NCI-H2227 (cell line): Measurements from ENCODE around the gene TMCC3.
A peak's percentile ranks its signal among the peaks of the same experiment; 100 is the strongest.
"Not testable (repeated sequence)": the region's sequence is repeated elsewhere in the genome, so short reads cannot be mapped to it uniquely, and the experiment has no call there.

ENCODE experiments used
- DNase-seq: peaks from one replicate; lab custom pipeline; 2025; ENCODE audit not compliant: unreplicated experiment; lab: John Stamatoyannopoulos, UW

TMCC3 gene

GRCh38 chr12:94575645-94576403, 74.5 kb downstream of the TMCC3 start:
- no peak for DNase-seq

- DNase-seq: no peak
These were observed 75.3 kb downstream of the TMCC3 start for GRCh38 chr12:94575024-94575423.

DNA sequence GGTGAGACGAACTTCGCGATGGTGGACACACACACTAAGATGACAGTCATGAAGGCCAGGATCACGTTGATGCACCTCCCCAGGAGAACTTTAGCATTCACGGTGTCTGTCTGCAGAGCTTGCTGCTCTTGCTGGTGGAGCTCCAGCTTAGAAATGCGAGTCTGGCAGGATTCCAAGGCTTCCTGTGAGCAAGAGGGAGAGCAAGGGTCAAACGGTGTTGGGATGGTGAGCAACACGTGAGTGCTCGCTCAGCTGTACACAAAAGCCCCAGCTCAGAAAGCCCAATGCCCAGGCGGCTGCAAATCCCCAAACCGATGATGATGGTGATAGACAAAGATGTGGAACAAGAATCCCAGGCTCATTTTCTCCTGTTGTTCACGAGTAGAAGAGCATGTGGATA, 78.8 kb downstream of the TMCC3 start:
- peak; percentile 84 for DNase-seq

DNA sequence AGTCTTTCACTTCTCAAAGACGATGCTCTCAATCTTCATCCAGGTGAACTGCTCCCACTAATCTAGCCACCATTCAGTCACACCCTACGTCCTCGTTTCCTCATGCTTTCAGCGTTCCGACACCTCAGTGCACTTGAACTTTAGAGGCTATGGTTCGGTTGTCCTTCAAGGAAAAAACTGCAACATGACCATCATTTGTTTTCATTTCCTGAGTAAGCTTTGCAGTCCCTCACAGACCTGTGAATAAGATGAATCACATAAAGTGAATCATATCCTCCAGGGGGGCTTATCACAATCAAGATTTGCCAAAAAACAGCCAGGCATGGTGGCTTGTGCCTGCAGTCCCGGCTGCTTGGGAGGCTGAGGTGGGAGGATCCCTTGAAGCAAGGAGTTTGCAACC, 80.2 kb downstream of the TMCC3 start:
- DNase-seq: no peak

- no peak for DNase-seq
These were observed 82.6 kb downstream of the TMCC3 start for GRCh38 chr12:94567761-94568160.

DNA sequence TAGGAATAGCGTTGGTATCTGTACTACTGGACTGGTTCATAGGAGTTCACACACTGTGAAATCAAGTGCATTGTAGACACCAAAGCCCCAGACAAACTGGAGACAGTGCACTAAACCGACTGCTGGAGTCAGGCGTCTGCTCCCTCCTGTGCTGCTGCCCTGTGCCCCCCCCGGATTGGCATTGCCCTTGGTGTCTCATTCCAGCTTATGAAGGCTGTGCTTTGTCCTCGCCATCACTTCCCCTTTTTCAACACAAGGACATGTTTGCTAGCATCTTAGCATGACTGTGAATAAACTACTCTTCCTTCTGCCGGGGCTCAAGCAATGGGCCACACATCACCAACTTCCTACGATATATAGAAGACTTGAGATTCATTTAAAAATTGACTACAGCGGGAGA, 84.0 kb downstream of the TMCC3 start:
- DNase-seq: no peak

- no peak for DNase-seq
These were observed 84.7 kb downstream of the TMCC3 start for GRCh38 chr12:94565683-94566082.

- no peak for DNase-seq
These were observed 87.1 kb downstream of the TMCC3 start for GRCh38 chr12:94563286-94563685.

GRCh38 chr12:94561943-94562411, 88.4 kb downstream of the TMCC3 start:
- no peak for DNase-seq

DNA sequence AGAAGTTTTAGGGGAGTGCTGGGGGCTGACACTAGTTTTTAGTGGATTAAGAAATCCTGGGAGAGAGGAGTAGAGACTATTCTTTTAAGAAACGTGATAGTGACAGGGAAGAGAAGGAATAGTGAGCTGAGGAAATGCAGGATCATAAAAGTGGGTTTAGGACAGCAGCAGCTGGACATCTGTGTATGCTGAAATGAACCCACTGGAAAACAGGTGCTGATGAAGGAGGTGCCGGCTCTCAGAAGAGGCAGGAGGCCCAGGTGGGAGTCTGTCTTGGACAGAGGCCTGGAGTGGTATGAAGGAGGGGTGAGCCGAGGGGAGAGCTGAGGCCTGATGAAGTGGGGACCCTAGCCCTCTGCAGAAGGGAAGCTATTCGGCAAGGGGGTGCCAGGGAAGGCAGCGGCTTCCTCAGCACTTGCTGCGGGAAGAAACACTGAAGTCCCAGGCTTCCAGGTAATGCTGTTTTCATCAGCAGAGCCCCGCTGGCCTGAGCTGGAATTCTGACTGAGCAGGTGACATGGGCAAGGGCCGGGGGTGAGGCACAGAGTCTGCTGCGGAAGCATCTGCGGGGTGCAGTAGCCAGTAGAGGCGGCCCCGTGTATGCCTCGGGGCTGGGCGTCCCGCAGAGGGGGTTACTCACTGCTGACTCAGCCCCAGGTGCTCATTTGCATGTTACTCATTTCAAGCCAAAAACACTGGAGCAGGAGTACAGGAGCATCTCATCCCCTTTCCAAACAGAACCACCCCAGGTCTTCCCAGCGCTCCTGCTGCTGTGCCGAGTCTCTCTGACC, 89.7 kb downstream of the TMCC3 start:
- DNase-seq: no peak

DNA sequence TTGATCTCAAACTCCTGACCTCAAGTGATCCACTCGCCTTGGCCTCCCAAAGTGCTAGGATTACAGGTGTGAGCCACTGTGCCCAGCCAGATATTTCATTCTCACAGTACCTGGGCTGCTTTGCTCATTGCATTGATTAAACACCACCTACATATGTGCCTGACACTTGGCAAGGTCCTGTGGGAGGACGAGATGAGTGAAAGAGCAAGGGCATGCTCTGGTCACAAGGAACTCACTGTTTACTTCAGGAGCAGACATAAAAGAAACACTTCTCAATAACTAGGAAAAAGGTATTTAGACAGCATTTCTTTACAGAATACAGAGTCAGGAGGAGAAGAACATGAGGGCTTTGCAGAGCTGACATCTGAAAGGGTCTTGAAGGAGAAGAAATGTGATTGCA, 91.7 kb downstream of the TMCC3 start:
- DNase-seq: no peak

DNA sequence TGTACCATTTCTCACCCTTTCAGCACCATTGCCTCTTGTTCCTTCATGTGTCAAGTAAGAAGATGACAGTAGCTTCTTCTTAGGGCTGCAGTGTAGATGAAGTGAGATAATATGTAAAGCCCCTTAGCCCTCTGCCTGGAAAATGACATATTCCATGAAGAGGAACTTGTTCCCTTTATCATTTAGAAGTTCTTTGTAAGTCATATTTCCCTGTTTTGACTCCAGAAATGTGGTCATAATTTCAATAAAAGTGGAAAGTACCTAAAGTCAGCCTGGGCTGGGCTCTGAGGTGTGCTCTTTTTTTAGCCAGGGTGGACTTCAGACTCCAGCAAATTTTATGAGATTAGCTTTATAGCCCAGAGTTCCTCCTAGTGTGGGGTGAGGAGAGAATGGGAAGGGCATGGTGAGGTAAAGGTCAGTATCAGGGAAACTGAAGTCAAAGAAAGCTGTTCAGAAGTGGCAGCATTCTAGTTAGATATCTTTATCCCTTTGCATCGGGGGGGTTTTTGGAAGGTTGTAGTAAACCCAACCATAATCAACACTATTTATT, 92.5 kb downstream of the TMCC3 start:
- DNase-seq: no peak

DNA sequence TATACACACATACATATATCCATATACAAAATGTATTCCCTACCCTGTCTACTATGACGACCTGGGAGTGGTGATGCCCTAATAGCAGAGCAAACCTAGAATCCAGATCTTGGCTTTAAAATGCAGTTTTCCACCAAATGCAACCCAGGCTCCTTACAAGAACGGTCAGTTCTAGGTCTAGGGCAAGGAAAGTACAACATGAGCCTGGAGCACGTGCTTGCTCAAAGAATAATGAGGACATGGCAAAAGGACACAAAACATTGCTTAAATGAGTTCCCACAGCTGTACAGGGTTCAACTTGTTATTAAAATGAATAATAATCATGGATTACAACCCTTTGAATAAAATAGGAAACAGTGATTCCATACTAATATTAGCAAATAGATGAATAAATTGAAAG, 94.7 kb downstream of the TMCC3 start:
- DNase-seq: no peak

- no peak for DNase-seq
These were observed 96.5 kb downstream of the TMCC3 start for GRCh38 chr12:94553875-94554274.

DNA sequence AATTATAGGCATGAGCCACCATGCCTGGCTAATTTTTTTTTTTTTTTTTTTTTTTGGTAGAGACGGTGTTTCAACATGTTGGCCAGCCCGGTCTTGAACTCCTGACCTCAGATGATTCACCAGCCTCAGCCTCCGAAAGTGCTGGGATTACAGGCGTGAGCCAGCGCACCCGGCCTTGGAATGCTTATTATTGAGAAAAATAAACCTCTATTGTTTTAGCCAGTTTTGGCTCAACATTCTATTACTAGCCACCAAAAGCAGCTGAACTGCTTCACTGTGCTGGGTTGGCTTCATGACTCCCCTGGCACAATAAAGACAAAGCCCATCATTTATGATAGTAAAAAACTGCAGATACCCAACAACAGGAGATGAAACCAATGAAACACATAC, 97.2 kb downstream of the TMCC3 start:
- DNase-seq: no peak

- DNase-seq: no peak
These were observed 98.5 kb downstream of the TMCC3 start for GRCh38 chr12:94551810-94552209.

- no peak for DNase-seq
These were observed 99.4 kb downstream of the TMCC3 start for GRCh38 chr12:94550964-94551363.

DNA sequence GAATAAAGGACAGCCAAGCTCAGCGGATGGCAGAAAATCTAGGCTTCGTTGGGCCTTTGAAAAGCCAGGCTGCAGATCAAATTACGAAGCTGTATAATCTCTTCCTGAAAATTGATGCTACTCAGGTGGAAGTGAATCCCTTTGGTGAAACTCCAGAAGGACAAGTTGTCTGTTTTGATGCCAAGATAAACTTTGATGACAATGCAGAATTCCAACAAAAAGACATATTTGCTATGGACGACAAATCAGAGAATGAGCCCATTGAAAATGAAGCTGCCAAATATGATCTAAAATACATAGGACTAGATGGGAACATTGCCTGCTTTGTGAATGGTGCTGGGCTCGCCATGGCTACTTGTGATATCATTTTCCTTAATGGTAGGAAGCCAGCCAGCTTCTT, 101.5 kb downstream of the TMCC3 start:
- DNase-seq: not testable (repeated sequence)

DNA sequence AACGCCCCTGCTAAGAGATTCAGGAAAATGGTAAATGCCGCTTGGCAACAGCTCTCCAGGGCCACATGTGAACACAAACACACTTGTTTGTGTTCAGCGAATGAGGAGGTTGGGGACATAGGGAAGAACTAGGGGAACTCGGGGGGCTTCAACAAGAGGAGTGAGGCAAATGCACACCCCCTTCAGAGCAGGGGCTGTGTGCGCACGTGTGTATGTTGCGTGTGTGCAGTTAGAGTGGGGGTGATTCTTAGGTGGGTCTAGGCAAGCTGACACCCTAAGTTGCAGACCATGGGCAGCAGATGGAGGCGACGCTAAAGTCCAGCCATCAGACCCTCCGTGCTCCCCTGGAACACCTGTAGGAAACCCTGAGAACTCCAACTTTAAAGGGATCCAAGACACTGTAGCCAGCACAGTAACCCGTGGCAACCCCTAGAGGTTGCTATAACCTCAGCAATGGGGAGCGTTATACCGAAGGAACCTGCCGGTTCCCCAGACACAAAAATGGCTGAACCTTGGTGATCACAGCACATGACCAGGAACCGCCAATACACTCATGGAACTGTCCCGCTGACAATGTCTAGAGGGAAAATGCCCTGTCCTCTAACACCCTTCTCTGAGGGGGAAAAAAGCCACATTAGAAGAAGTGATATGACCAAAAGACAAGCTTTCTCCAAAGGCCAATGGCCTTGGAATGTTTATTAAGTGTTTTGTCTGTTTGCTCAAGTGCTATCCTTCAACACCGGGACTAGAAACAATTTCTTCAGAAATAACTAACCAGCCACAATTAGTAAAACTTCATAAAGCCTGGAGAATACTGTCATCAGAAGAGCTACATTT, 104.2 kb downstream of the TMCC3 start:
- DNase-seq: peak; percentile 65

DNA sequence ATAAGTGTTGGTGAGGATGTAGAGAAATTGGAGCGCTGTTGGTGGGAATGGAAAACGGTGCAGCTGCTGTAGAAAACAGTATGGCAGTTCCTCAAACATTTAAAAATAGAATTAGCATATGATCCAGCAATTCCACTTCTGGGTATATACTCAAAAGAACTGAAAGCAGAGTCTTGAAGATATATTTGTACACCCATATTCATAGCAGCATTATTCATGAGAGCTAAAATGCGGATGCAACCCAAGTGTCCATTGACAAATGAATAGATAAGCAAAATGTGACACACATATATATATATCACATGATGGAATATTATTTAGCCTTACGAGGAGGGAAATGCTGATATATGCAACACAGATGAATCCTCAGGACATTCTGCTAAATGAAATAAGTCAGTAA, 106.0 kb downstream of the TMCC3 start:
- no peak for DNase-seq

- DNase-seq: no peak
These were observed 112.0 kb downstream of the TMCC3 start for GRCh38 chr12:94538318-94538717.
